ENCODE data around the gene PIAS1.
"Not testable (repeated sequence)": the region's sequence is repeated elsewhere in the genome, so short reads cannot be mapped to it uniquely, and the experiment has no call there.

PIAS1 gene

DNA sequence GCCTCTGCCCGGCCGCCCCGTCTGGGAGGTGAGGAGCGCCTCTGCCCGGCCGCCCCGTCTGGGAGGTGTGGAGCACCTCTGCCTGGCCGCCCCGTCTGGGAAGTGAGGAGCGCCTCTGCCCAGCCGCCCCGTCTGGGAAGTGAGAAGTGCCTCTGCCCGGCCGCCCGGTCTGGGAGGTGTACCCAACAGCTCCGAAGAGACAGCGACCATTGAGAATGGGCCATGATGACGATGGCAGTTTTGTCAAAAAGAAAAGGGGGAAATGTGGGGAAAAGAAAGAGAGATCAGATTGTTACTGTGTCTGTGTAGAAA, 168.3 kb downstream of the PIAS1 start:
- DNase-seq, result not testable (repeated sequence)

GRCh38 chr15:68223171-68223570, 169.1 kb downstream of the PIAS1 start:
- DNase-seq, result no peak

DNA sequence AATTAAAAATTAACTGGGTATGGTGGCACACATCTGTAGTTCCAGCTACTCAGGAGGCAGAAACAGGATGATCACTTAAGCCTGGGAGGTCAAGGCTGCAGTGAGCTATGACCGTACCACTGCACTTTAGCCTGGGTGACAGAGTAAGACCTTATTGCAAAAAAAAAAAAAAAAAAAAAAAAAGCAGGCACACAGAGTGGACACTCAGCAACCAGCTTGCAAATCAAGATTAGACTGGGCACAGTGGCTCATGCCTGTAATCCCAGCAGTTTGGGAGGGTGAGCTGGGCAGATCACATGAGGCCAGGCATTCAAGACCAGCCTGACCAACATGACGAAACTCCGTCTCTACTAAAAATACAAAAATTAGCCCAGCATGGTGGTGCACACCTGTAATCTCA, 170.0 kb downstream of the PIAS1 start:
- DNase-seq, result no peak

DNA sequence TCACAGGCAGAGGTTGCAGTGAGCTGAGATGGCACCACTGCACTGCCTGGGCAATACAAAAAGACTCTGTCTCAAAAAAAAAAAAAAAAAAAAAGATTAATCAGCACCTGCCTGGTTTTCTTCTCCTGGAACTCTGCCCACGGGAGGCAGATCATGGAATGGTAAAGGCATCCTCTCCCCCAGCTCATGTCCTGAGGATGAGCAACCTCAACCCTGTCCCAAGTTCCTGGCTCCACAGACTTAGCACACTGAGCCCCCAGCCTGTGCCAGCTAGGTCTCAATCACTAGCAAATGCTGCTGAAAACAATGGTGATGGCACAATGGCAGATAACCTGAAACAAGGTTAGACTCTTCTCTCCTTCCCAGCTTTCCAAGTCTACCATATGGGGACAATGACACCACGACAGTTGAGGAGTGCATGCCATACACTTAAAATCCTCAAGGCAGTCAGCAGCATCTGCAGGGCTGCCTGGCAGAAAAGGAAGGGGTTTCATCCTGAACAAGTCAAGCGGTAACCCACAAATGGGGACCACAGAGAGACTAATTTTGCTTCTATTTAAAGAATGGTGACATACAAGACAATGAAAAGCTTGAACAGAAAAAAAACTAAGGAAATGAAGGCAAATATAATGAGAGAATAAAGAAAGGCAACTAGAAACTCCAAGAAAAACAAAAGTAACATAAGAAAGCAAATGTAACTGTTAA, 170.6 kb downstream of the PIAS1 start:
- no peak for DNase-seq

DNA sequence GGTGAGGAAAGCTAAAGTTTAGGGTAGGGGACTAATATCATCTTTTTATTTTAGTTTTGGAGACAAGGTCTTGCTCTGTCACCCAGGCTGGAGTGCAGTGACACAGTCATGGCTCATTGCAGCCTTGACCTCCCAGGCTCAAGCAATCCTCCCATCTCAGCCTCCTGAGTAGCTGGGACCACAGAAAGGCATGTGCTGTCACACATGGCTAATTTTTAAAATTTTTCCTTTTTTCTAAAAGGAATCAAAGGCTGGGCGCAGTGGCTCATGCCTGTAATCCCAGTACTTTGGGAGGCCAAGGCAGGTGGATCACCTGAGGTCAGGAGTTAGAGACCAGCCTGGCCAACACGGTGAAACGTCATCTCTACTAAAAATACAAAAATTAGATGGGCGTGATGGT, 171.3 kb downstream of the PIAS1 start:
- DNase-seq, result not testable (repeated sequence)

DNA sequence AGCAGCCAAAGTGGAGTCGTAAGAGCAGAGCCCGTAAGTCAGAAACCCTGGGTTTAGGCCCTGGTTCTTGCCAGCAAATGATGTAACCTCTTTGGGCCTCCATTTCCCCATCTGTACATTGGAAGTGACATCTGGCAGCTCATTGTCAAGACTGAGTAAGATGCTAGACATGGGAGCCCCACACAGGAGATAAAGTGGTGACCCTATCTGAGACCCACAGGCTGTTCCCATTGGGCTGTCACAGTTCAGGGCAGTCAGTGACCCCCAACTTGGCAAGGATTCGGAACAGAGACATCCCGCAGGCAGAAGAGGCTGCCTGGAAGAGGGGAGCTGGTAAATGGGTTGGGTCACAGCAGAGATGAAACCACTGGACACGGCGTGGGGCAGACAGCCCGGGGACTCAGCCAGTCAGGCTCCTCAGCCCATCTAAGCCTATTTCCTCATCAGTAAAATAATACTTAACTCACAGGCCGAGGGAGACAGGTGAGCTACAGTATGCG, 173.6 kb downstream of the PIAS1 start:
- no peak for DNase-seq

DNA sequence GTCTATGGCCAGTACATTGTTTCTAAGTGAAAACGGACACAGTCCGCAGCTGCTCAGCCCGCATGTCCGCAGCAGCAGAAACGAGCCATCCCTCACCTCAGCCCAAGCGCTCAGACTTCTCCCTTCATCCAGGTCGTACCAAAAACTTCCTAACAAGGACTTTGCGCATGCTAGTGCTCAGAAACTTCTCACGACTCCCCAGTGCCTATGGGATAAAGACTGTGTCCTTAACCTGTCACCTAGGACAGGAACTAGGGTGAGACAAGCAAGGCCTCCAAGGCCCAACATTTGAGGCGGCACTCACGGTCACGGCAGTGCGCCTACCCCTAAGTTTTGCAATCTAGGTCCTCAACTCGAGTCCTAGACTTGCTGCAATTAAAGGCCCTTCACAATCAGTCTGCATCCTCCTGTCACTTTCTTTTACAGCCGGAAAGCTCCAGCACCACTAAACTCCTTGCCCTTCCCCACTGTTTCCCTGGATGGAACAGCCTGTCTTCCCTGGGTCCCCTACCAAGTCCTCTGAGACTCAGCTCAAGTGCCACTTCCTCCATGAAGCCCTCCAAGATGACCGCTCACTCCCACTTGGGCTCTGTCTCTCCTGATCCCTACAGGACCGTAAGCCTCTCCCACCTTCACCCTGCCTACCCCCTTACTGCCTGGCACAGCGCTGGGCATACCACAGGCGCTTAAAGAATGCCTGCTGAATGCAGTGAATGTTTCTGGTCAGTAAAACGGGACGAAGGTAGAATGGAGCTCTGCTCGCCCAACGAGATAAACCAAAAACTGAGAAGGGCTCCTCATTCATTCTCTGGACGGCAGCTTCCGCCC, 174.2 kb downstream of the PIAS1 start:
- DNase-seq, result no peak

- DNase-seq, result no peak
Observed at GRCh38 chr15:68228971-68229385, 174.9 kb downstream of the PIAS1 start.

GRCh38 chr15:68229386-68230156, 175.5 kb downstream of the PIAS1 start, which contains the start of gene CLN6:
Gene CLN6 (minus strand): TSS chr15:68229728. CDS start chr15:68229584, 144 bp downstream.
- peak; percentile 84 for DNase-seq

GRCh38 chr15:68230157-68231100, 176.3 kb downstream of the PIAS1 start:
- no peak for DNase-seq

DNA sequence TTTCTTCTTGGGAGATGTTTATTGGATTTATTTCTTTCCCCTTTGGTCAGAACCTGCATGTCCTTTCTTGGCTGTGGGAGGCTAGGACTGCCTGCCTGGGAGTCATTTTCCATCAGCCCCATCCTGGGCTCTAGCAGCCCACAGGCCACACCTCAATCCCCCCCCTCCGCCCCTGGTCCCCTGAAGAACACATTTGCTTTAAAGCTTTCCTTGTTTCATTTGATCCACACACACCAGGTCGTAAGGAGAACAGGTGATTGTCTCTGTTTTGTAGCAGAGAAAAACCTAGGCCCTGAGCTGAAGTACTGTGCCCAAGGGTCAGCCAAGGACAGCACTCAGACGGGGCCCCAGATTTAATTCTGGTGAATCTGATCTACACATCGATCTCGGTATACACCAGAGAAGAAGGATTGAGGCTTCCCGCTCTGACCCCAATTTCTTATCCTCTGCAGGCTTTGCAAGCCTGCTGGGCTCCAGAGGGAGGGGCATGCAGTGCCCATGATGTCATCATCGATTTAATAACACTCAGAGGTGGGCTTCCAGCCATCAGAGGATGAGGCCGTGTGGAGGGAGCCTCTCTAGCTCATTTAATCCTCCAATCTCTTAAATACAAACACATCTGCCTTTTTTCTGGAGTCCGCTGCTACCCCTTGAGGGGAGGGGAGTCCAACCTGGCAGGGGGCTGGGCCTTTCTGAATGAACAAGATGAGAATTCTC, 177.1 kb downstream of the PIAS1 start:
- no peak for DNase-seq

- no peak for DNase-seq
Observed at GRCh38 chr15:68232449-68232848, 178.3 kb downstream of the PIAS1 start.

- DNase-seq, result no peak
Observed at GRCh38 chr15:68232937-68233336, 178.8 kb downstream of the PIAS1 start.

DNA sequence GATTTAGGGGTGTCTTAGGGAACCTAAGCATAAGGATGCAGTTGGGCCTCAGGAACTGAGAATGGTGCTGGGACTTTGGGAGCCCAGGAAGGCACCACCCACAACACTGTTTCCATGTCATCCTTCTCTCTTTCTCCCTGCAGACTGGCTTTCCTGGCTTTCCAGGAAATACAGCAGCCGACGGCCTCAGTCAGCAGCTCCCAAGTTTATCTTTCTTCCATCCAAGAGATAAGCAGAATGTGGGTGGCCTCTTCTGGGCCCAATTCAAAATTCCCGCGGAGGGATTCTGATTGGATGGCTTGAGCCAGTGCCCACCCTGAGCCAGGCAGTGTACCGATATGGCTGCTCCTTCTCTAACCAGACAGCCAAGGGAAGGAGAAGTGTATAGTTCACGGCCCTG, 179.9 kb downstream of the PIAS1 start:
- DNase-seq, result no peak

GRCh38 chr15:68234520-68234919, 180.4 kb downstream of the PIAS1 start:
- not testable (repeated sequence) for DNase-seq

GRCh38 chr15:68235022-68235421, 180.9 kb downstream of the PIAS1 start:
- no peak for DNase-seq

DNA sequence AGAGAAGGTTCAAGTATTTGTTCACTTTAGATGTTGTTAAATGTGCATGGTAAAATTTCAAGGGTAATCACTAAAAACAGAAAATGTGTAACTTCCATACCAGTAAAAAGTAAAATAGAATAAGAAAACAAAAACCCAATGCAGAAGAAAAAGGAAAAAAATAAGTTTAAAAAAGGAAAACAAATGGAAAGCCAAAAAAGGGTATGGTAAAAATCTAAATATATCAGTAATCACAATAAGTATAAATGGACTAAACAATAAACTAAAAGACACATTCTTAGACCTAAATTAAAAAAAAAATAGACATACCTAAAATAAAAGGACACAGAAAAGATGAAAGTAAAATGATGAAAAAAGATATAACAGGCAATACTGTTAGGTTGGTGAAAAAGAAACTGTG, 184.9 kb downstream of the PIAS1 start:
- no peak for DNase-seq

DNA sequence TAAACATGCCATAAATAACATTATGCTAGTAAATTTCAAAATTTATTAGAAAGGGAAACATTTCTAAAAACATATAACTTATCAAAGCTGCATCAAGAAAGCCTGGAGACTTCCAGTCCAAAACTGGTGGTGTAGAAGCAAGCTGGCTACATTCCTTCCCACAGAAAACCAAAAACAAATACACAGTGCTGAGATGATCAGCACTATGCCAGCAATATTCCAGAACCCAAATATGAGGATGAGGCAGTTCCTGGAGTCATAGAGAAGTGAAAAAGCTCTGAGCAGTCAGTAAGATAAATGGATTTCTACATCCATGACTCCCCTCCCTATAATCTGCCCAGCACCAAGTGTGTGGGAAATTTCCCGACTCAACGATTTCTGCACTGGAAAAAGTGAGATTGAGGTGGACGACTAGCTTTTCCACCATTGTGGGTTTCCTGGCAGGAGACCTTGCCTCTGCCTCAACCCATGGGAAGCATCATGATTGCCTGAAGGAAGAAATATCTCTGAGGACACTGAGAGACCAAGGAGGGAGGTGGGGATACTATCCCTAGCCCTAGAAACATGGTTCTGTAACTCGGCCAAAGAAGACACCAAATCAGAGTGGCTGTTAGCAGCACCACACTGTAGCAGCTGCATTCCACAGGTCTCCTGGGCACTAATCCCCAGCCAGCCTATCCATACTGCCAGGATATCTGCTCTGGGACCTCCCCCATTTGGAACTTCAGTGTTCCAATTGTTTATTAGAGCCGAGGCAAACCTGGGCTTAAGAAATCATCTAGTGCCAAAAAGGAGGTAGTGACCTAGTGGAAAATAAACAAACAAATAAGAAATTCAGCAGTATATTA, 187.2 kb downstream of the PIAS1 start:
- no peak for DNase-seq
